K562 (cell line): Measurements from ENCODE around the gene HK1. TPM values are rescaled to one million over a fixed set of nuclear protein-coding genes. Genes with fewer than 3 reads are reported as not detected.

Experiments used
- ATAC-seq: fragments of 200-7000 bp; cut with Tn5 transposase; 3 replicates; pipeline ENCODE4 v1.9.1; 2020; ENCODE audit warnings: moderate library complexity
- BruUV-seq: library from RNA; stranded (reverse); fragments of 400-500 nt; replicated peaks from 2 replicates; lab custom pipeline; 2021; lab: Mats Ljungman, UMichigan
- CTCF ChIA-PET: fragments of 300-600 bp; formaldehyde crosslinking; extraction: SDS; loops from one replicate; lab custom pipeline; 2021; ENCODE audit warnings: low intra/inter-chr PET ratio; lab: Yijun Ruan, JAX
- POLR2A ChIA-PET: fragments of 300-600, 350-650 bp; sonication (Branson Sonifier 250); formaldehyde crosslinking; extraction: SDS; loops from one replicate; lab custom pipeline; 2021; ENCODE audit warnings: antibody characterized with exemption, inconsistent platforms; lab: Yijun Ruan, JAX
- DNase-seq, 4 experiments: peaks; one replicate each; pipeline versions ENCODE4 v3.0.0 to v3.0.0-alpha.2; 2011 to 2018; ENCODE audit warnings: low spot score in 3 of 4, mixed read lengths in 3 of 4; ENCODE audit errors: extremely low read depth in 1 of 4
- FAIRE-seq: peaks from 2 replicates; lab custom pipeline; 2011; peaks lifted over from hg19 to GRCh38; lab: Jason Lieb, UNC
- H2AFZ ChIP-seq: 2 replicates; pipeline ENCODE4 v1.6.0; 2011; ENCODE audit warnings: low read depth, low read length, control low read depth, inconsistent platforms
- H3K27ac ChIP-seq: fragments of 200-600 bp; 3 replicates; pipeline ENCODE4 v1.8.0; 2011; ENCODE audit warnings: low read depth, mild to moderate bottlenecking, control low read depth, inconsistent platforms, low read length, moderate library complexity, mixed read lengths; ENCODE audit errors: extremely low read depth
- H3K27me3 ChIP-seq, 2 experiments: fragments of 300-600 bp in 1 of 2; 2 replicates in 1 of 2; 3 replicates in 1 of 2; pipeline versions ENCODE4 v1.6.0 to v1.8.0; 2011; ENCODE audit warnings: inconsistent platforms in 2 of 2, low read length in 2 of 2, mild to moderate bottlenecking in 1 of 2, mixed read lengths in 1 of 2, moderate library complexity in 1 of 2; ENCODE audit not compliant: control insufficient read depth in 2 of 2, insufficient read depth in 2 of 2
- H3K36me3 ChIP-seq: fragments of 300-600 bp; 3 replicates; pipeline ENCODE4 v1.8.0; 2011; ENCODE audit warnings: mild to moderate bottlenecking, low read length, inconsistent platforms; ENCODE audit not compliant: control insufficient read depth, insufficient read depth
- H3K4me1 ChIP-seq, 2 experiments: fragments of 200-600 bp in 1 of 2; replicated peaks in 1 of 2; 2 replicates in 1 of 2; 3 replicates in 1 of 2; pipeline versions ENCODE4 v1.5.1 to v1.8.0; 2011; ENCODE audit warnings: inconsistent platforms in 2 of 2, low read length in 2 of 2, mild to moderate bottlenecking in 1 of 2, mixed read lengths in 1 of 2, moderate library complexity in 1 of 2; ENCODE audit not compliant: control insufficient read depth in 2 of 2, insufficient read depth in 2 of 2
- H3K4me2 ChIP-seq: 2 replicates; pipeline ENCODE4 v1.6.1; 2011; ENCODE audit warnings: low read length, control low read depth, inconsistent platforms, mixed read lengths; ENCODE audit not compliant: insufficient read depth
- H3K4me3 ChIP-seq: fragments of 200-600 bp; sonication (generic), shearing (Covaris generic); 2 replicates; pipeline ENCODE4 v1.5.1; 2016; ENCODE audit warnings: control low read depth, inconsistent platforms
- H3K79me2 ChIP-seq: fragments of 200-600 bp; 3 replicates; pipeline ENCODE4 v1.8.0; 2011; ENCODE audit warnings: low read length, inconsistent platforms; ENCODE audit not compliant: control insufficient read depth, insufficient read depth
- H3K9ac ChIP-seq, 2 experiments: 2 replicates each; pipeline versions ENCODE4 v1.6.0 to v1.6.1; 2011; ENCODE audit warnings: low read depth in 2 of 2, low read length in 2 of 2, control low read depth in 1 of 2, inconsistent platforms in 1 of 2, mild to moderate bottlenecking in 1 of 2, mixed read lengths in 1 of 2; ENCODE audit not compliant: insufficient read depth in 1 of 2
- H3K9me1 ChIP-seq: one replicate; pipeline ENCODE4 v1.6.0; 2011; ENCODE audit warnings: inconsistent platforms, mild to moderate bottlenecking, low read length, moderate library complexity; ENCODE audit not compliant: control insufficient read depth, insufficient read depth
- H3K9me3 ChIP-seq: replicated peaks from 2 replicates; pipeline ENCODE4 v1.5.1; 2011; ENCODE audit warnings: low read depth, low read length, inconsistent platforms; ENCODE audit not compliant: control insufficient read depth, insufficient read depth
- H4K20me1 ChIP-seq: replicated peaks from 2 replicates; pipeline ENCODE4 v1.6.1; 2011; ENCODE audit warnings: low read length, inconsistent platforms, mixed read lengths; ENCODE audit not compliant: control insufficient read depth, insufficient read depth
- BRD9 ChIP-seq: fragments of 450-650 bp; IDR thresholded peaks from 2 replicates; pipeline ENCODE4 v1.6.1; 2018; ENCODE audit warnings: low read depth; ENCODE audit not compliant: partially characterized antibody
- EZH2 ChIP-seq: IDR thresholded peaks from 2 replicates; pipeline ENCODE4 v1.6.1; 2012; ENCODE audit warnings: low read depth, mild to moderate bottlenecking, inconsistent platforms, low read length, borderline replicate concordance
- MAZ ChIP-seq, 2 experiments: fragments of 450-650 bp in 1 of 2; sonication (generic) in 1 of 2; formaldehyde crosslinking; IDR thresholded peaks in 1 of 2; conservative IDR thresholded peaks in 1 of 2; 2 replicates each; pipeline versions ENCODE4 v1.4.0 to v1.5.0; 2020; ENCODE audit warnings: mild to moderate bottlenecking in 1 of 2, missing genetic modification reagents in 1 of 2
- POLR2AphosphoS2 ChIP-seq: IDR thresholded peaks from 2 replicates; pipeline ENCODE4 v1.6.1; 2012; ENCODE audit warnings: low read length, improper control_type of control experiment
- RBM17 ChIP-seq: fragments of 200-400 bp; formaldehyde crosslinking; IDR thresholded peaks from 2 replicates; pipeline ENCODE4 v1.6.1; 2017; ENCODE audit warnings: low read depth, mild to moderate bottlenecking, low read length, borderline replicate concordance
- SNRNP70 ChIP-seq: fragments of 200-400 bp; formaldehyde crosslinking; optimal IDR thresholded peaks from 2 replicates; pipeline ENCODE3; 2017; ENCODE audit warnings: low read depth, low read length
- TEAD2 ChIP-seq: fragments of 450-650 bp; IDR thresholded peaks from 2 replicates; pipeline ENCODE4 v1.6.1; 2016; ENCODE audit warnings: missing genetic modification characterization, control low read depth, missing compliant biosample characterization
- ZNF175 ChIP-seq: fragments of 200-800 bp; sonication (Bioruptor generic); IDR thresholded peaks from 2 replicates; pipeline ENCODE4 v1.6.1; 2016; ENCODE audit warnings: low read depth, mild to moderate bottlenecking, missing genetic modification characterization, missing compliant biosample characterization
- ZNF584 ChIP-seq: fragments of 200-800 bp; sonication (Bioruptor generic); IDR thresholded peaks from 2 replicates; pipeline ENCODE4 v1.6.1; 2016; ENCODE audit warnings: low read depth, mild to moderate bottlenecking, missing genetic modification characterization, missing compliant biosample characterization
- WGBS: fragments of 100-300 bp; shearing (Covaris generic); methylation state at CpG from one replicate; pipeline ENCODE4 v1.1.6; 2016; ENCODE audit warnings: low coverage, mixed read lengths; ENCODE audit not compliant: insufficient coverage; ENCODE audit errors: missing lambda C conversion rate; 5-methylcytosine and 5-hydroxymethylcytosine counted together
- in situ Hi-C: fragments of 300-500 bp; cut with MboI; formaldehyde crosslinking; loops from 4 replicates; pipeline ENCODE4 v1.15.0; 2018; ENCODE audit warnings: inconsistent platforms, mixed read lengths
- intact Hi-C: fragments of 100-400 bp; cut with micrococcal nuclease; formaldehyde crosslinking; loops from 2 replicates; pipeline ENCODE4 v1.14.2; 2022
- polyA plus RNA-seq, 8 experiments: library from polyadenylated mRNA; depleted of rRNA in 4 of 8; stranded (reverse) in 5 of 8; unstranded in 3 of 8; fragments of >200 nt; fragmentation: Nextera tagmentation in 2 of 8; fragmentation: Illumina TruSeq in 1 of 8; extraction: Ambion mirVana in 2 of 8; extraction: Trizol in 1 of 8; gene quantifications; 2 replicates each; pipeline versions ENCODE4 v1.2.1 to v1.2.3, GENCODE V29; 2011 to 2014; ENCODE audit warnings: inconsistent platforms in 1 of 8, missing spikeins in 1 of 8
- total RNA-seq, 7 experiments: library from RNA; depleted of rRNA in 6 of 7; stranded (reverse); fragments of >200 nt in 6 of 7; fragmentation: Illumina TruSeq in 2 of 7; extraction: Trizol in 2 of 7; gene quantifications; 2 replicates each; pipeline versions ENCODE4 v1.2.1 to v1.2.3, GENCODE V29; 2011 to 2021; ENCODE audit warnings: low replicate concordance in 1 of 7
- TF ChIP-seq, protein P1 (sequence below): sonication (generic); formaldehyde crosslinking; IDR thresholded peaks from 2 replicates; pipeline ENCODE4 v1.8.0; 2022; ENCODE audit warnings: mild to moderate bottlenecking, missing genetic modification reagents

The HK1 gene
- total and polyA plus RNA-seq, 9 of the 15 experiments (the other 6 are each of a cell fraction or from before 2014, with no cell fraction given), result 29.2 to 444 (median 193) TPM

- no TSS peak for BruUV-seq
- no peaks in the 10 kb centered on the region for H3K9me3 ChIP-seq
- DNase-seq, result no peak
- H4K20me1 ChIP-seq, result no peaks in the 10 kb centered on the region
- H3K27me3 ChIP-seq, result no peaks in the 10 kb centered on the region
- FAIRE-seq, result no peak
- no peak overlapping the region for H2AFZ ChIP-seq
- 72% methylated on average over 6 of the region's 6 CpGs for WGBS
- H3K4me2 ChIP-seq, result no peak overlapping the region
- H3K4me3 ChIP-seq, result no peak overlapping the region
- TF ChIP-seq ZNF584 (CRISPR knock-in tag), result no peak
- TF ChIP-seq EZH2, result no peak
- no peak for TF ChIP-seq TEAD2 (tag)
- no peak for TF ChIP-seq MAZ (CRISPR knock-in tag; conservative IDR thresholded peaks at IDR 0.05 in 1 of 2, IDR thresholded peaks at IDR 0.05 in 1 of 2)
- no peak for TF ChIP-seq RBM17
- TF ChIP-seq ZNF175 (CRISPR knock-in tag), result no peak
- TF ChIP-seq, protein P1, sequence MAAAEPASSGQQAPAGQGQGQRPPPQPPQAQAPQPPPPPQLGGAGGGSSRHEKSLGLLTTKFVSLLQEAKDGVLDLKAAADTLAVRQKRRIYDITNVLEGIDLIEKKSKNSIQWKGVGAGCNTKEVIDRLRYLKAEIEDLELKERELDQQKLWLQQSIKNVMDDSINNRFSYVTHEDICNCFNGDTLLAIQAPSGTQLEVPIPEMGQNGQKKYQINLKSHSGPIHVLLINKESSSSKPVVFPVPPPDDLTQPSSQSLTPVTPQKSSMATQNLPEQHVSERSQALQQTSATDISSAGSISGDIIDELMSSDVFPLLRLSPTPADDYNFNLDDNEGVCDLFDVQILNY (CRISPR knock-in tag), result no peak
- no peak for TF ChIP-seq SNRNP70
- TF ChIP-seq POLR2AphosphoS2, result no peak
- TF ChIP-seq BRD9, result no peak
- TF ChIP-seq, all 486 proteins: peak for 0
- CTCF ChIA-PET, result no interaction called here
- no peaks in the 10 kb centered on the region for H3K79me2 ChIP-seq
- H3K4me1 ChIP-seq, result no peaks in the 10 kb centered on the region
- no peaks in the 10 kb centered on the region for H3K9me1 ChIP-seq
- POLR2A ChIA-PET, result no interaction called here
- intact Hi-C loops (no loop called here), in situ Hi-C loops (no loop called here)
- ATAC-seq, result no peak
- H3K36me3 ChIP-seq, result no peaks in the 10 kb centered on the region
- H3K27ac ChIP-seq, result no peak overlapping the region
- no peak overlapping the region for H3K9ac ChIP-seq
Measured at GRCh38 chr10:69276503-69276902, 1.8 kb upstream of the HK1 start.
